Upper lobe of right lung (tissue), 1 donor: ENCODE results near the gene HS6ST1. TPM values are rescaled to one million over a fixed set of nuclear protein-coding genes. Genes with fewer than 3 reads are reported as not detected.

Experiments used
- ATAC-seq: fragments of 200-7000 bp; cut with Tn5 transposase; one replicate; pipeline ENCODE4 v1.9.1; 2020; ENCODE audit warnings: mild to moderate bottlenecking, moderate library complexity
- DNase-seq: peaks from one replicate; pipeline ENCODE4 v3.0.0-alpha.2; 2020
- H3K27ac ChIP-seq: fragments of 200-600 bp; one replicate; pipeline ENCODE4 v1.8.0; 2022
- H3K27me3 ChIP-seq: fragments of 200-600 bp; one replicate; pipeline ENCODE4 v1.8.0; 2022; ENCODE audit warnings: mild to moderate bottlenecking
- H3K36me3 ChIP-seq: fragments of 200-600 bp; one replicate; pipeline ENCODE4 v1.8.0; 2022
- H3K4me1 ChIP-seq: fragments of 200-600 bp; one replicate; pipeline ENCODE4 v1.8.0; 2022
- H3K4me3 ChIP-seq: fragments of 200-600 bp; one replicate; pipeline ENCODE4 v1.8.0; 2022; ENCODE audit warnings: mild to moderate bottlenecking
- H3K9me3 ChIP-seq: fragments of 200-600 bp; one replicate; pipeline ENCODE4 v1.8.0; 2022
- intact Hi-C: fragments of 100-400 bp; cut with DNase I; formaldehyde crosslinking; loops from one replicate; pipeline ENCODE4 v1.11.0; 2022
- total RNA-seq: library from RNA; stranded (reverse); fragmentation: NEBNext Ultra II Directional; extraction: Animal tissue kit (Norgen Biotek cat#: 25700); gene quantifications from one replicate; pipeline ENCODE4 v1.2.1, GENCODE V29; 2021
- TF ChIP-seq, protein P1 (sequence below): fragments of 200-600 bp; IDR thresholded peaks from one replicate; pipeline ENCODE4 v1.8.0; 2022; ENCODE audit warnings: antibody characterized with exemption
- donor health status: DM: no; HTN: yes; CAD: no; lungs with severe emphysema.

HS6ST1 gene
- total RNA-seq, 1 donor from 2014 or later, result 33.2 TPM

DNA sequence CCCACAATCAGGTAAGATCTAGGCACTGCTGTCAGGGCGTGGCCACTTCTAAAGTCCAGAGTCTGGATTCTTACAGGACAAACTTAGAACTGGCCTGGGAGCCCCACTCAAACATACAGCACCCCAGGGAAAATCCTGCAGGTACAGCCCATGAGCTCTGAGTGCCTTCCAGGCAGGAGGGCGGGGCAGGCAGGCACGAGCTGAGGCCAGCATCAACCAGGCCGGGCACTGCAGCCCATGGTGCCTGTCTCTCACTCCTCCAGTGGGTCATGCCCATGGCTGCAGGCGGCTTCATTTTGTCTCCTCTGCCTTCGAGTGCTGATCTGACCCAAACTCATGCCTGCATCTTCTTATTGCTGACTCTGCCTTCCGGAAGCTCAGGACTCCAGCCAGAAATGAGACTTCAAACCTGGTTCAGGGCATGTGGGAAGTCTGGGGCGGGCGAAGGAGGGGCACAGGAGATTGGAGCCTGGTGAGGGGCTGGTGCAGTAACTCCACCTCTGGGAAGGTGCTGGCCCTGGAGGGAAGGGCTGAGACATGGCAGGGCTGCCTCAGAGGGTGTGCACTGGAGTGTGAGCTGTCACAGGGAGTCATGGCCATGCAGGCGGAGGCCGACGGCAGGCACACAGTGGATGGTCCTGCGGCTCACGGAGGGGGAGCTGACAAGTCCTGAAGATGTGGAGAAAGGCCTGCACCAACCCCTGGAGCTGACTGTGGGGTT is 40.5 kb downstream of the HS6ST1 start:
- H3K27ac ChIP-seq, result no peak overlapping the region
- DNase-seq (peak; percentile 62), ATAC-seq (no peak)
- H3K4me3 ChIP-seq, result no peak overlapping the region
- peaks cover 29% of the 10 kb centered on the region for H3K4me1 ChIP-seq
- intact Hi-C loops, result no loop called here
- H3K36me3 ChIP-seq, result peaks cover 4% of the 10 kb centered on the region
- H3K9me3 ChIP-seq, result no peaks in the 10 kb centered on the region
- TF ChIP-seq, protein P1, sequence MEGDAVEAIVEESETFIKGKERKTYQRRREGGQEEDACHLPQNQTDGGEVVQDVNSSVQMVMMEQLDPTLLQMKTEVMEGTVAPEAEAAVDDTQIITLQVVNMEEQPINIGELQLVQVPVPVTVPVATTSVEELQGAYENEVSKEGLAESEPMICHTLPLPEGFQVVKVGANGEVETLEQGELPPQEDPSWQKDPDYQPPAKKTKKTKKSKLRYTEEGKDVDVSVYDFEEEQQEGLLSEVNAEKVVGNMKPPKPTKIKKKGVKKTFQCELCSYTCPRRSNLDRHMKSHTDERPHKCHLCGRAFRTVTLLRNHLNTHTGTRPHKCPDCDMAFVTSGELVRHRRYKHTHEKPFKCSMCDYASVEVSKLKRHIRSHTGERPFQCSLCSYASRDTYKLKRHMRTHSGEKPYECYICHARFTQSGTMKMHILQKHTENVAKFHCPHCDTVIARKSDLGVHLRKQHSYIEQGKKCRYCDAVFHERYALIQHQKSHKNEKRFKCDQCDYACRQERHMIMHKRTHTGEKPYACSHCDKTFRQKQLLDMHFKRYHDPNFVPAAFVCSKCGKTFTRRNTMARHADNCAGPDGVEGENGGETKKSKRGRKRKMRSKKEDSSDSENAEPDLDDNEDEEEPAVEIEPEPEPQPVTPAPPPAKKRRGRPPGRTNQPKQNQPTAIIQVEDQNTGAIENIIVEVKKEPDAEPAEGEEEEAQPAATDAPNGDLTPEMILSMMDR, result no peak
- no peaks in the 10 kb centered on the region for H3K27me3 ChIP-seq

DNA sequence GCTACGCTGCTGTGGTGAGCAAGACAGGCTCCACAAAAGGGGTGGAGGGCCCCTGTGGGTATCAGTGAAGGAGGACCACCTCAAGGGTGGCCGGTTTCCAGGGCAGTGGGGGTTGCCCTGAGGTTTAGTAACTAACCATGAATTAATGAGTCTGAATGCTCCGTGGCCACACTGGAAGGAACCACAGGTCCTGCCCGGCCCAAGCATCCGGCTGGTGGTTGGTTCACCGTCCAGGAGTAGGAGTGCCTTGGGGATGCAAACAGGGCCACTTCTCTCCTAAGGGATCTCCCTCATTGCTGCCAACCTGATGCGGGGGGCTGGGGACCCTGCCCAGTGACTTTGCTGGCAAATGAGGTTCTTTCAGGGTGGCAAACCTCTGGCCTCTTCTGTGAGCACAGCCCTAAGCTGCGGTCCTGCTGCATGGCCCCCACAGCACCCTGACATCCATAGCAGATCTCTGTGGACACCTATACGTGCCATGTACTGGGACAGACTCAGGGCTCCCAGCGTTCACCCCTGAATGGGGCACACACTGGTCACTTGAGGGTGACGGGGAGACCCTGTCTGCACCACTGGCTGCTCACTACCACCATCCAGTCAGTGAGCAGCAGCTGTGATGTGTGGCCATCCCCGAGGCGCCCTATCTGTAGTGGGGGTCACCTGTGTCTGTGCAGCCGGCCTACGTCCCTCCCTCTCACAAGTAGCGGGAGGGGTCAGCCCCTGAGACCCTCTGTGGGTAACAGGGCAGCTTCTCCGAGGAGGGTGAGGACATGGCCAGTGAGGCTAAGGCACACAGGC is 41.6 kb downstream of the HS6ST1 start:
- intact Hi-C loops, result no loop called here
- H3K27ac ChIP-seq, result no peak overlapping the region
- H3K27me3 ChIP-seq, result no peaks in the 10 kb centered on the region
- H3K4me1 ChIP-seq, result peaks cover 18% of the 10 kb centered on the region
- DNase-seq, result peak; percentile 46
- no peak for ATAC-seq
- H3K9me3 ChIP-seq, result no peaks in the 10 kb centered on the region
- peaks cover 4% of the 10 kb centered on the region for H3K36me3 ChIP-seq
- H3K4me3 ChIP-seq, result no peak overlapping the region
- TF ChIP-seq, protein P1, result no peak

DNA sequence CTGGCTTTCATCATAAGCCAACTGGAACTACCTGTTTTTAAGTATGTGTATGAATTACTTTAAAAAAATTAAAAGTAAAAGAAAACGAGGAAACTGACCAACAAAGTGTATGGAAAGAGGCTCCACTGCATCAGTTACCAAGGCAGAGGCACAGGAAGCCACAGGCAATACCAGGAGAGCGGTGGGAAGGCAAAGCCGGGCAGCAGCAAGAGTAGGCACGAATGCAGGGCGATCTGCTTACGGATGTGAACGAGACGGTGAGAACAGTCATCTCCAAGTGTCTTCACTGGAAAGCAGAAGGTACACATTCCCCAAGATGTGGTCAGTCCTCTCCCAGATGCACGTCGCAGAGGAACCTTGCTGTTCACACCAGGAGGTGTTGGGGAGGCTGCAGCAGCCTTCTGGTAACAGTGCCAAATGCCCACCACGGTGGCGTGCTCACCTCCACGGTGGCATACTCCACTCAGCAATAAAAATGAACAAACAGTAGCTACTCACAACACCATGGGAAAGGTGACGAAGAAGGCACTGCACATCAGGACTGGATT is 43.1 kb downstream of the HS6ST1 start:
- ATAC-seq, result no peak
- Histone ChIP-seq H3K9me3 (no peaks in the 10 kb centered on the region), H3K4me1 (peaks cover 3% of the 10 kb centered on the region), H3K27ac (no peak overlapping the region), H3K36me3 (peaks cover 4% of the 10 kb centered on the region), H3K27me3 (no peaks in the 10 kb centered on the region), H3K4me3 (no peak overlapping the region)
- DNase-seq, result peak; percentile 39
- intact Hi-C loops, result no loop called here
- TF ChIP-seq, protein P1, result no peak

DNA sequence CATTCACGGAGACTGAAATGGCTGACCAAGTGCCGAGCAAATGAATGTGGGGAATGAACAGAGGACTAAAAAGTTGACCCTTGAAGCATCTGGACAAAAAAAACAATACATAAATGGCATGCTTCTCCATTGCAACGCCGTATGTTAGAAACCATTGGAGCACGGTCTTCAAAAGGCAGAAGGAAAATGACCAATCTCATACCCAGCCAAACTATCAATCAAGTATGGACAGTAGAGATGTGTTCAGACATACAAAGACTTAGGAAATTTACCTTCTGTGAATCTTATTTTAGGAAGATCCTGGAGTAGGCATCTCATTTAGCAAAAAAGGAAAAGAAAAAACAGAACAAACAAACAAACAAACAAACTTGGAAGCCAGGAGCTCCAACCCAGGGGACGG is 44.5 kb downstream of the HS6ST1 start:
- Histone ChIP-seq H3K27ac (no peak overlapping the region), H3K36me3 (peaks cover 4% of the 10 kb centered on the region), H3K9me3 (no peaks in the 10 kb centered on the region), H3K4me1 (no peaks in the 10 kb centered on the region), H3K4me3 (no peak overlapping the region), H3K27me3 (no peaks in the 10 kb centered on the region)
- TF ChIP-seq, protein P1, result no peak
- DNase-seq (no peak), ATAC-seq (no peak)
- intact Hi-C loops, result no loop called here

- DNase-seq, result peak; percentile 61
- peaks cover 4% of the 10 kb centered on the region for H3K36me3 ChIP-seq
- TF ChIP-seq, protein P1, result no peak
- no peaks in the 10 kb centered on the region for H3K27me3 ChIP-seq
- H3K27ac ChIP-seq, result no peak overlapping the region
- no peaks in the 10 kb centered on the region for H3K4me1 ChIP-seq
- intact Hi-C loops, result no loop called here
- no peak for ATAC-seq
- H3K9me3 ChIP-seq, result no peaks in the 10 kb centered on the region
- no peak overlapping the region for H3K4me3 ChIP-seq
Observed at GRCh38 chr2:128273469-128274081, 45.1 kb downstream of the HS6ST1 start.
